A673 (cell line): ENCODE data around the gene VAV3.

ENCODE experiments used
- CTCF ChIP-seq: fragments of 300-800, 200-600 bp; sonication (generic); conservative IDR thresholded peaks from 2 replicates; pipeline ENCODE4 v1.5.1; 2017; ENCODE audit warnings: low read depth, mild to moderate bottlenecking, antibody characterized with exemption, low read length, moderate library complexity, mixed read lengths
- EZH2 ChIP-seq: fragments of 200-600 bp; sonication (generic); IDR thresholded peaks from 2 replicates; pipeline ENCODE4 v1.6.1; 2017; ENCODE audit warnings: borderline replicate concordance, low read depth, mild to moderate bottlenecking, mixed read lengths, antibody characterized with exemption, low read length; ENCODE audit not compliant: poor library complexity, severe bottlenecking

DNA sequence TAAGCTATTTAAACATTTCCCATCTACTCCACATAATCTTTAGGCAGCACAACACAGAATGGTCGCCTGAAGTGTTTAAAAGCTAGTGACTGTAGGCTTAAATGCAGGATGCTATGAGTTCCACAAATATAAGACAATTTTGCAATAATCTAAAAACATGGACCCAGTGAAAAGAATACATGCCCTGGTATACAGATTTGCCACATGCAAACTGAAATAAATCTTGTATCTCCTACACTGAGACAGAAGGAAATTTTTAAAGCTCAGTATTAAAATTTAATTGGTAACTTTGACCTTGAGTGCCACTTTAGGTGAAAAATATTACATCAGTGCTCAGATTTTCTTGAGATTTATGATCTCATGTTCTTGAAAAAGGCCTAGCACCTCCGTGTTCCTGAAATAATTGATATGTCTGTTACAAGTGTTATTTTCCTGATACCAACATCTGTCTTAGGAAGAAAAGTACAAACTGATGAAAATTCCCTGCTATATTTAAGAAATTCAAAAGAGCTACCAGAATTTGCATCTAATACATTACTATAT, 285.5 kb downstream of the VAV3 start:
- TF ChIP-seq CTCF (no peak), EZH2 (no peak)
